ENCODE measurements around the gene ZNF143. TPM values are rescaled to one million over a fixed set of nuclear protein-coding genes. Genes with fewer than 3 reads are reported as not detected.

The ZNF143 gene
- total RNA-seq, 3 donors from 2014 or later: 20.3 to 40.3 (median 23.6) TPM

- H3K4me1 ChIP-seq (ENCODE audit: low read depth): peaks cover 26% of the 10 kb centered on the region
- DNase-seq (no peak), ATAC-seq (no peak)
- intact Hi-C loops (cut with DNase I, micrococcal nuclease): loop anchor here in 1 of 2 donors (10.0 kb wide), 1 partner anchor 46 kb away; the partner anchor contains the start of gene WEE1
- no peak overlapping the region for H3K4me3 ChIP-seq
- no peaks in the 10 kb centered on the region for H3K36me3 ChIP-seq (ENCODE audit: low read depth)
- TF ChIP-seq, protein P1, sequence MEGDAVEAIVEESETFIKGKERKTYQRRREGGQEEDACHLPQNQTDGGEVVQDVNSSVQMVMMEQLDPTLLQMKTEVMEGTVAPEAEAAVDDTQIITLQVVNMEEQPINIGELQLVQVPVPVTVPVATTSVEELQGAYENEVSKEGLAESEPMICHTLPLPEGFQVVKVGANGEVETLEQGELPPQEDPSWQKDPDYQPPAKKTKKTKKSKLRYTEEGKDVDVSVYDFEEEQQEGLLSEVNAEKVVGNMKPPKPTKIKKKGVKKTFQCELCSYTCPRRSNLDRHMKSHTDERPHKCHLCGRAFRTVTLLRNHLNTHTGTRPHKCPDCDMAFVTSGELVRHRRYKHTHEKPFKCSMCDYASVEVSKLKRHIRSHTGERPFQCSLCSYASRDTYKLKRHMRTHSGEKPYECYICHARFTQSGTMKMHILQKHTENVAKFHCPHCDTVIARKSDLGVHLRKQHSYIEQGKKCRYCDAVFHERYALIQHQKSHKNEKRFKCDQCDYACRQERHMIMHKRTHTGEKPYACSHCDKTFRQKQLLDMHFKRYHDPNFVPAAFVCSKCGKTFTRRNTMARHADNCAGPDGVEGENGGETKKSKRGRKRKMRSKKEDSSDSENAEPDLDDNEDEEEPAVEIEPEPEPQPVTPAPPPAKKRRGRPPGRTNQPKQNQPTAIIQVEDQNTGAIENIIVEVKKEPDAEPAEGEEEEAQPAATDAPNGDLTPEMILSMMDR (IDR thresholded peaks at IDR 0.05): no peak
- no peaks in the 10 kb centered on the region for H3K9me3 ChIP-seq
These were observed 67.9 kb downstream of the ZNF143 start for GRCh38 chr11:9528573-9529333.

DNA sequence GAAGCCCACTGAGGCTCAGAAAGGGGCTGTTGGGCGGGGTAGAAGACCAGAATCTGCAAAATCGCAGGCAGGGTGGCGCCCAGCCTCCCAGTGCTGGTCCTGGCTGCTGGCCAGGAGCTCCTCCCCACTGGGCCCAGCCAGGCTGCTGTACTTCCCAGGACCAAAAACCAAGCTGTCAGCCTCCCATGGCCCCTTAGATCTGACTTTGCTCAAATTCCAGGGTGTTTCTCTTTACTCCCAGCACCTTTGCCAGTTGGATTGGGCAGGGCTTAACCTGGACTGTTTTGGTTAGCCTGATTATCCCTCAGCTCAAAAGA is 68.5 kb downstream of the ZNF143 start:
- DNase-seq: peak; percentile 62 to 79 (median 66)
- H3K4me3 ChIP-seq: no peak overlapping the region
- peak; percentile 60 for ATAC-seq
- TF ChIP-seq, protein P1 (IDR thresholded peaks at IDR 0.05): no peak
- no peaks in the 10 kb centered on the region for H3K36me3 ChIP-seq (ENCODE audit: low read depth)
- intact Hi-C loops (cut with DNase I, micrococcal nuclease): loop anchor here in 1 of 2 donors (10.0 kb wide), 1 partner anchor 46 kb away; the partner anchor contains the start of gene WEE1
- peaks cover 26% of the 10 kb centered on the region for H3K4me1 ChIP-seq (ENCODE audit: low read depth)
- H3K9me3 ChIP-seq: no peaks in the 10 kb centered on the region

DNA sequence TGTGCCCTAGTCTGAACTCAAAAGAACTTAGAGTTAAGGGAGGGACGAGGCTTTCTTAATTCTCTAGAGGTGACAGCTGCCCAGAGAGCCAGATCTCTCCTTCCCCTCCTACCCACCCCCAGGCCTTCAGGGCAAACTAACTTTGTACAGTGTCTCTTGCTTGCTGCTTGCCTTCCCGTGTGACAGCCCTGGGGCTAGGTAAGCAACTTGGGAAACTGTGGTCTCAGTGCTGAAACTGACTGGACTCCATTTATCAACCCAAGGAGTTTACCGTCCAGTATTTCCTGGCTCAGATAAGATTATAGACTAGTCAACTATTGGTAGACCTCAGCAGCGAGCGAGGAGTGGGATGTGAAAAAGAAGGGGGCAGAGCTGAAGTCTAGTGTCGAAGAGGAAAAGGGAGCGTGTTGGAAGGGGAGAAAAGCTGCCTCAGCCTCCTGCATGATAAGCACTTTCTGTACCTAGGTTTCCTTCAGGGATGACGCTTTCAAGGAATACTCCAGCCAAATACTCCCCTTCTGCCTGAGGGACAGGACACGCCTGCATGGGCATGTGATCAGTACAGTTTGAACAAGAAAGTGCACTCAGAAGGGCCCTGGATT is 69.3 kb downstream of the ZNF143 start:
- TF ChIP-seq, protein P1 (IDR thresholded peaks at IDR 0.05): no peak
- H3K4me1 ChIP-seq (ENCODE audit: low read depth): peaks cover 26% of the 10 kb centered on the region
- ATAC-seq (no peak), DNase-seq (no peak)
- H3K36me3 ChIP-seq (ENCODE audit: low read depth): no peaks in the 10 kb centered on the region
- H3K4me3 ChIP-seq: no peak overlapping the region
- no peaks in the 10 kb centered on the region for H3K9me3 ChIP-seq
- intact Hi-C loops (cut with DNase I, micrococcal nuclease): loop anchor here in 1 of 2 donors (10.0 kb wide), 1 partner anchor 85 kb away; no protein-coding TSS in a partner anchor

- peaks cover 26% of the 10 kb centered on the region for H3K4me1 ChIP-seq (ENCODE audit: low read depth)
- intact Hi-C loops (cut with DNase I, micrococcal nuclease): loop anchor here in 1 of 2 donors (10.0 kb wide), 1 partner anchor 84 kb away; no protein-coding TSS in a partner anchor
- ATAC-seq: peak; percentile 77
These were observed 70.3 kb downstream of the ZNF143 start for GRCh38 chr11:9530901-9531625.

DNA sequence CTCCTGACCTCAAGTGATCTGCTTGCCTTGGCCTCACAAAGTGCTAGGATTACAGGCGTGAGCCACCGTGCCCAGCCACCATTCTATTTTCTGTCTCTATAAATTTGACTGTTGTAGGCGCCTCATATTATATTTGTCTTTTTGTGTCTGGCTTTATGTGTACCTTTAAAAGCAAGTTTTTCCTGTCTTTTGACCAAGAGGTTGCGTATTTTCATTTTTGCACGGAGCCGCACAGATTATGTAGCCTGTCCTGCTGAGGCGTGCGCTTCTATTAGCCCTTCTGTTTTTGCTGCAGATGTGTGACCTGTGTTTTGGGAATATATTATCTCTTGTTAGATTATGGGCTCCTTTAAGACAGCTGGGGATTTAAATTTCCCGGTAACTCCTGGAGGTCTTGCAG is 72.2 kb downstream of the ZNF143 start:
- intact Hi-C loops (cut with DNase I, micrococcal nuclease): loop anchor here in 1 of 2 donors (10.0 kb wide), 1 partner anchor 82 kb away; no protein-coding TSS in a partner anchor
- Histone ChIP-seq H3K36me3 (ENCODE audit: low read depth) (no peaks in the 10 kb centered on the region), H3K9me3 (no peaks in the 10 kb centered on the region), H3K4me3 (no peak overlapping the region), H3K4me1 (ENCODE audit: low read depth) (peaks cover 12% of the 10 kb centered on the region)
- ATAC-seq (no peak), DNase-seq (no peak)
- TF ChIP-seq, protein P1 (IDR thresholded peaks at IDR 0.05): no peak

More at GRCh38 chr11:9530901-9531625, 70.3 kb downstream of the ZNF143 start:
- TF ChIP-seq, protein P1 (IDR thresholded peaks at IDR 0.05): no peak
- Histone ChIP-seq H3K9me3 (no peaks in the 10 kb centered on the region), H3K36me3 (ENCODE audit: low read depth) (no peaks in the 10 kb centered on the region), H3K4me3 (no peak overlapping the region)
- peak; percentile 69 to 78 (median 70) for DNase-seq
